ENCODE results near the gene ATG2B.

The ATG2B gene

GRCh38 chr14:96233661-96234060, 129.5 kb downstream of the ATG2B start:
- Histone ChIP-seq H3K9me3 (ENCODE audit: control insufficient read depth, low read length) (no peaks in the 10 kb centered on the region), H3K27ac (ENCODE audit: insufficient read depth, low read depth, low read length, poor library complexity, severe bottlenecking) (no peak overlapping the region)
- WGBS, 2 experiments, result 93 to 97% methylated on average over 3 of the region's 3 CpGs

GRCh38 chr14:96232506-96232905, 130.6 kb downstream of the ATG2B start:
- no peaks in the 10 kb centered on the region for H3K4me1 ChIP-seq (ENCODE audit: control insufficient read depth, insufficient read depth, low read length)
- 90 to 91% methylated on average over 11 of the region's 11 CpGs for WGBS, 2 experiments
- H3K9me3 ChIP-seq (ENCODE audit: control insufficient read depth, low read length), result no peaks in the 10 kb centered on the region
- no peaks in the 10 kb centered on the region for H3K27me3 ChIP-seq (ENCODE audit: control insufficient read depth, insufficient read depth, low read length, poor library complexity, severe bottlenecking)
- H3K36me3 ChIP-seq (ENCODE audit: control insufficient read depth, insufficient read depth, low read length), result no peaks in the 10 kb centered on the region
- no peak overlapping the region for H3K27ac ChIP-seq (ENCODE audit: insufficient read depth, low read depth, low read length, poor library complexity, severe bottlenecking)
- no peak overlapping the region for H3K4me3 ChIP-seq (ENCODE audit: insufficient read depth, low read depth, low read length)

More at GRCh38 chr14:96233661-96234060, 129.5 kb downstream of the ATG2B start:
- Histone ChIP-seq H3K4me1 (ENCODE audit: control insufficient read depth, insufficient read depth, low read length) (no peaks in the 10 kb centered on the region), H3K4me3 (ENCODE audit: insufficient read depth, low read depth, low read length) (no peak overlapping the region), H3K36me3 (ENCODE audit: control insufficient read depth, insufficient read depth, low read length) (no peaks in the 10 kb centered on the region), H3K27me3 (ENCODE audit: control insufficient read depth, insufficient read depth, low read length, poor library complexity, severe bottlenecking) (no peaks in the 10 kb centered on the region)

GRCh38 chr14:96231526-96232130, 131.5 kb downstream of the ATG2B start:
- no peaks in the 10 kb centered on the region for H3K27me3 ChIP-seq (ENCODE audit: control insufficient read depth, insufficient read depth, low read length, poor library complexity, severe bottlenecking)
- no peaks in the 10 kb centered on the region for H3K36me3 ChIP-seq (ENCODE audit: control insufficient read depth, insufficient read depth, low read length)
- H3K9me3 ChIP-seq (ENCODE audit: control insufficient read depth, low read length), result no peaks in the 10 kb centered on the region
- H3K27ac ChIP-seq (ENCODE audit: insufficient read depth, low read depth, low read length, poor library complexity, severe bottlenecking), result no peak overlapping the region
- 92 to 95% methylated on average over 12 of the region's 12 CpGs for WGBS, 2 experiments
- no peak overlapping the region for H3K4me3 ChIP-seq (ENCODE audit: insufficient read depth, low read depth, low read length)
- H3K4me1 ChIP-seq (ENCODE audit: control insufficient read depth, insufficient read depth, low read length), result no peaks in the 10 kb centered on the region

GRCh38 chr14:96231056-96231455, 132.1 kb downstream of the ATG2B start:
- H3K9me3 ChIP-seq (ENCODE audit: control insufficient read depth, low read length), result no peaks in the 10 kb centered on the region
- no peak overlapping the region for H3K27ac ChIP-seq (ENCODE audit: insufficient read depth, low read depth, low read length, poor library complexity, severe bottlenecking)
- 90 to 93% methylated on average over 4 of the region's 4 CpGs for WGBS, 2 experiments

GRCh38 chr14:96229315-96229714, 133.8 kb downstream of the ATG2B start:
- H3K36me3 ChIP-seq (ENCODE audit: control insufficient read depth, insufficient read depth, low read length), result no peaks in the 10 kb centered on the region
- H3K9me3 ChIP-seq (ENCODE audit: control insufficient read depth, low read length), result no peaks in the 10 kb centered on the region
- 84 to 86% methylated on average over 6 of the region's 6 CpGs for whole genome bisulfite sequencing, 2 experiments

More at GRCh38 chr14:96231056-96231455, 132.1 kb downstream of the ATG2B start:
- H3K27me3 ChIP-seq (ENCODE audit: control insufficient read depth, insufficient read depth, low read length, poor library complexity, severe bottlenecking), result no peaks in the 10 kb centered on the region
- no peaks in the 10 kb centered on the region for H3K36me3 ChIP-seq (ENCODE audit: control insufficient read depth, insufficient read depth, low read length)
- no peak overlapping the region for H3K4me3 ChIP-seq (ENCODE audit: insufficient read depth, low read depth, low read length)
- no peaks in the 10 kb centered on the region for H3K4me1 ChIP-seq (ENCODE audit: control insufficient read depth, insufficient read depth, low read length)

More at GRCh38 chr14:96229315-96229714, 133.8 kb downstream of the ATG2B start:
- Histone ChIP-seq H3K27ac (ENCODE audit: insufficient read depth, low read depth, low read length, poor library complexity, severe bottlenecking) (no peak overlapping the region), H3K4me3 (ENCODE audit: insufficient read depth, low read depth, low read length) (no peak overlapping the region), H3K27me3 (ENCODE audit: control insufficient read depth, insufficient read depth, low read length, poor library complexity, severe bottlenecking) (no peaks in the 10 kb centered on the region), H3K4me1 (ENCODE audit: control insufficient read depth, insufficient read depth, low read length) (no peaks in the 10 kb centered on the region)

Data from ectodermal cell (in vitro differentiated cells).